ENCODE results near the gene KRTAP10-2.

Gene KRTAP10-2

DNA sequence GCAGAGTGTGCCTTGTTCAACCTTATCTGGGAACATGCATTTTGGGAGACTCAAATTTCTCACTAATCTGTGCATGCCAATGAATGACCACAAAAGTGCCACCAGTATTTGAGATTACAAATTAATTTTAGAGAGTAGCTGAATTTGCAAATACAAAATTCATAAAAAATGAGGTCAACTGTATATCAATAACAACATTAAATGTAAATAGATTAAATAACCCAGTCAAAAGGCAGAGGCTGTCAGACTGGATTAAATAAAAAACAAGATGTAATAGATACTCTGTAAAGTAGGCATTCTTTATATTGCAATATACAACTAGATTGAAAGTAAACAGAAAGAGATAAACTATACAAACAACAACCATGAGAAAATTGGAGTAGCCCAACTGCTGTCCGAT, 12.8 kb upstream of the KRTAP10-2 start:
- TF ChIP-seq ZBTB7A (IDR thresholded peaks at IDR 0.05; ENCODE audit: low read depth): no peak
- no peak for TF ChIP-seq CREB1 (IDR thresholded peaks at IDR 0.05; ENCODE audit: low read depth)
- TF ChIP-seq TCF12 (IDR thresholded peaks at IDR 0.05; ENCODE audit: low read depth): no peak
- TF ChIP-seq, protein P1, sequence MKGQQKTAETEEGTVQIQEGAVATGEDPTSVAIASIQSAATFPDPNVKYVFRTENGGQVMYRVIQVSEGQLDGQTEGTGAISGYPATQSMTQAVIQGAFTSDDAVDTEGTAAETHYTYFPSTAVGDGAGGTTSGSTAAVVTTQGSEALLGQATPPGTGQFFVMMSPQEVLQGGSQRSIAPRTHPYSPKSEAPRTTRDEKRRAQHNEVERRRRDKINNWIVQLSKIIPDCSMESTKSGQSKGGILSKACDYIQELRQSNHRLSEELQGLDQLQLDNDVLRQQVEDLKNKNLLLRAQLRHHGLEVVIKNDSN (IDR thresholded peaks at IDR 0.05): no peak
- no peak for TF ChIP-seq FOXM1 (IDR thresholded peaks at IDR 0.05; ENCODE audit: borderline replicate concordance, low read depth)
- no peak for TF ChIP-seq EP300 (IDR thresholded peaks at IDR 0.05; ENCODE audit: borderline replicate concordance)
- TF ChIP-seq, protein P2, sequence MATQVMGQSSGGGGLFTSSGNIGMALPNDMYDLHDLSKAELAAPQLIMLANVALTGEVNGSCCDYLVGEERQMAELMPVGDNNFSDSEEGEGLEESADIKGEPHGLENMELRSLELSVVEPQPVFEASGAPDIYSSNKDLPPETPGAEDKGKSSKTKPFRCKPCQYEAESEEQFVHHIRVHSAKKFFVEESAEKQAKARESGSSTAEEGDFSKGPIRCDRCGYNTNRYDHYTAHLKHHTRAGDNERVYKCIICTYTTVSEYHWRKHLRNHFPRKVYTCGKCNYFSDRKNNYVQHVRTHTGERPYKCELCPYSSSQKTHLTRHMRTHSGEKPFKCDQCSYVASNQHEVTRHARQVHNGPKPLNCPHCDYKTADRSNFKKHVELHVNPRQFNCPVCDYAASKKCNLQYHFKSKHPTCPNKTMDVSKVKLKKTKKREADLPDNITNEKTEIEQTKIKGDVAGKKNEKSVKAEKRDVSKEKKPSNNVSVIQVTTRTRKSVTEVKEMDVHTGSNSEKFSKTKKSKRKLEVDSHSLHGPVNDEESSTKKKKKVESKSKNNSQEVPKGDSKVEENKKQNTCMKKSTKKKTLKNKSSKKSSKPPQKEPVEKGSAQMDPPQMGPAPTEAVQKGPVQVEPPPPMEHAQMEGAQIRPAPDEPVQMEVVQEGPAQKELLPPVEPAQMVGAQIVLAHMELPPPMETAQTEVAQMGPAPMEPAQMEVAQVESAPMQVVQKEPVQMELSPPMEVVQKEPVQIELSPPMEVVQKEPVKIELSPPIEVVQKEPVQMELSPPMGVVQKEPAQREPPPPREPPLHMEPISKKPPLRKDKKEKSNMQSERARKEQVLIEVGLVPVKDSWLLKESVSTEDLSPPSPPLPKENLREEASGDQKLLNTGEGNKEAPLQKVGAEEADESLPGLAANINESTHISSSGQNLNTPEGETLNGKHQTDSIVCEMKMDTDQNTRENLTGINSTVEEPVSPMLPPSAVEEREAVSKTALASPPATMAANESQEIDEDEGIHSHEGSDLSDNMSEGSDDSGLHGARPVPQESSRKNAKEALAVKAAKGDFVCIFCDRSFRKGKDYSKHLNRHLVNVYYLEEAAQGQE (IDR thresholded peaks at IDR 0.05; ENCODE audit: low read depth): no peak
- TF ChIP-seq CEBPB (IDR thresholded peaks at IDR 0.05): no peak
- TF ChIP-seq YY1 (IDR thresholded peaks at IDR 0.05; ENCODE audit: low read depth): no peak
- TF ChIP-seq, protein P3, sequence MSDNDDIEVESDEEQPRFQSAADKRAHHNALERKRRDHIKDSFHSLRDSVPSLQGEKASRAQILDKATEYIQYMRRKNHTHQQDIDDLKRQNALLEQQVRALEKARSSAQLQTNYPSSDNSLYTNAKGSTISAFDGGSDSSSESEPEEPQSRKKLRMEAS (IDR thresholded peaks at IDR 0.05): no peak
- TF ChIP-seq RAD21 (IDR thresholded peaks at IDR 0.05; ENCODE audit: low read depth): no peak
- no peak for TF ChIP-seq NFIC (IDR thresholded peaks at IDR 0.05)
- TF ChIP-seq TEAD4 (IDR thresholded peaks at IDR 0.05): no peak
- TF ChIP-seq TAF1 (IDR thresholded peaks at IDR 0.05; ENCODE audit: low read depth): no peak
- no peak for TF ChIP-seq EGR1 (IDR thresholded peaks at IDR 0.05)

DNA sequence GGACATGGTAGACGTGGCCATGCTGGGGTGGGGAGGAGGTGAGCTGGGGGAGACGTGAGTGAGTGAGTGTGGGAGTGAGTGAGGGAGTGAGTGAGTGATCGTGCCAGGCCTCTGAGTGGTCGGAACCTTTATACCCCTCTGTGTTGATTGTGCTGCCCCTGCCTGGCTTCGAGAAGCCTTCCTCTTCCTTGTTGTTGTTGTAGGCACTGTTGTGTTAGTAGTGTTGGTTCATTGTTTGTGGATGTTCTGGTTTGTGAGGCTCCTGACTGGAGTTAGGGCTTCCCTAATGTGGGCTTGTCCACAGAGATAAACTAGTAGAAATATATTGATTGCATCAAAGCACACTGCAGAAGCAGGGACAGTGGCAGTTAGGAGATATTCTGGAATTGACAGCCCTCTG, 7.4 kb upstream of the KRTAP10-2 start, which contains the start of gene KRTAP10-3:
TSS of gene KRTAP10-3 (minus strand) at position 101 of the 400 bp plus-strand sequence. CDS start at position 21, 80 bp downstream.
- TF ChIP-seq, protein P1 (IDR thresholded peaks at IDR 0.05): no peak
- no peak for TF ChIP-seq TCF12 (IDR thresholded peaks at IDR 0.05; ENCODE audit: low read depth)
- no peak for TF ChIP-seq YY1 (IDR thresholded peaks at IDR 0.05; ENCODE audit: low read depth)
- TF ChIP-seq EP300 (IDR thresholded peaks at IDR 0.05; ENCODE audit: borderline replicate concordance): no peak
- TF ChIP-seq FOXM1 (IDR thresholded peaks at IDR 0.05; ENCODE audit: borderline replicate concordance, low read depth): no peak
- no peak for TF ChIP-seq RAD21 (IDR thresholded peaks at IDR 0.05; ENCODE audit: low read depth)

DNA sequence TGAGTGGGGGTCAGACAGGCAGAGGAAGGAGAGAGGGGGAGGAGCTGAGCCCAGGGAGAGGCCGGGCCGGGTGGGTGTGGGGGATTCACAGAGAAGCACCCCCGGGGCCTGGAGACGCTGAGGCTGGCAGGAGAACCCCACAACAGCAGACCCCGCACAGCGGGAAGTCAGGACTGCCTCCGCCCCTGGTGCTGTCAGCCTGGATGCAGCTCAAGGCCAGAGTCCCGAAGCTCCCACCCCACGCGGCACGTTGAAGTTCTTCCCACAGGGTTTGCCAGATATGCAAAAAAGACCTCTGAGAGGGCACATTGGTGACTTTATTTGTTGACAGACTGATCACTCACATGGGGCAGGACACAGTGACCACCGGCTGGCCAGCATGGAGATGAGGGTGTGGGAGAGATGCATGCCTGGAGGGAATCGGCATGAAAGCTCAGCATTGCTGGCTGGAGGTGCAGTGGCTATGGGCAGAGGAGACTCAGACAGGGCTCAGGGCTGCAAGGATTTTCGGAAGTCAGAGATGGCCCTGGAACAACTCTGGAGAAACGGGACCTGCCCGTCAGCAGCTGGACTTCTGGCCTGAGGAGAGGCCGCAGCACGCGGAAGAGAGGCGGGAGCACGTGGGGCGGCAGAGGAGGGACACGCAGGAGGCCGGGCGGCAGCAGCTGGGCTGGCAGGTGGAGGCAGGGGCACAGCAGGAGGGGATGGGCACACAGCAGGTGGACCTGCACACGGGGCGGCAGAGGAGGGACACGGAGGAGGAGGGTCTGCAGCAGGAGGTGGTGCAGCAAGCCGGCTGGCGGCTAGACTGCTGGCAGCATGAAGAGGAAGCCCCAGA, 6.4 kb upstream of the KRTAP10-2 start:
- TF ChIP-seq, protein P3 (IDR thresholded peaks at IDR 0.05): peak; percentile 77
- no peak for TF ChIP-seq TEAD4 (IDR thresholded peaks at IDR 0.05)

DNA sequence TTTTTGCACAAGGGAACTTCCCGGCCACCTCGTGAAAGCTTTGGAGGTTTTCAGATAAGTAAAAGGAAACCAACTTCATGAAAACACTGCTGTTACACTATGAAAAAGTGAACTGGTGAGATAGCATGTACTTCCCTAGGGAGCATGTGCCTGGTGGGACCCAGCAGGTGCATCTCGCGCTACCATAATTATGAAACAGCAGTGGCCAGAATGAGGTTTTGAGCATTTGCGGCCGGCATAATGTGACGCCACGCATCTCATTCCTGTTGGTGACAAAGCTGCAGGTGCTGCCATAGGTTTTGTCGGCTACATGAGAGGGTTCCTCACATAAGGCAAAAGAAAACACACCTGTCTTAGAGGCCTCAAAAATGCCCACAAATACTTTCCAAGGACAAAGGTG, 5.6 kb upstream of the KRTAP10-2 start:
- TF ChIP-seq, protein P1 (IDR thresholded peaks at IDR 0.05): no peak

DNA sequence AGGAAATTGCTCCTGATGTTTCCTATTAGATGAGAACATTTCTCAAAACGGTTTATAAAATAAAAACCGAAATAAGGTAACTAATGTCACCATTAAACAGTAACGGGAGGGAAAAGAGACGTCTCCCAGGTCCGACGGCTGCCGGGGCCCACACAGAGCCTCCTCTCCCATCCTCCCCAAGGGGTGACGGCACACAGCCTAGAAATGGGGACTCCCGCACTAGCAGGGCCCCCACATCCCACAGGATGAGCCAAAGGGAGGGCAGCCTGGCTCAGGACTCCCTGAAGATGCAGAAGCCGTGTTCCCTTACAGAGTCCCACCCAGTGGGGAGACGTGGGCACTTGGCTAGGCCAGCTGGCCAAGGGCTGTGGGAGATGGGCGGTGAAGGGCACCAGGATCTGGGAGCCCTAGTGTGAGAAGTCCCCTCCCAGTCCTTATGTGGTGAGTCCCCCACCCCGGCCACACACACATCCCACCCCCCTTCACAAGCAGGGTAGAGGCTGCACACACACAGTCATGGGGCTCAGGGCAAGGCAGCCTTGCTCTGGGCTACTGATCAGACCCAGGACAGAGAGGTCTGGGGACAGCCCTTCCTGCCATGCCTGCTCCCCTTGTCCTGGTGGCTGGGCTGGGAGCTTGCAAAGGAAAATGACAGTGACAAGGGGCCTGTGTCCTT, 4.0 kb upstream of the KRTAP10-2 start:
- TF ChIP-seq TAF1 (IDR thresholded peaks at IDR 0.05; ENCODE audit: low read depth) (no peak), EGR1 (IDR thresholded peaks at IDR 0.05) (no peak), TEAD4 (IDR thresholded peaks at IDR 0.05) (no peak), RAD21 (IDR thresholded peaks at IDR 0.05; ENCODE audit: low read depth) (no peak), CEBPB (IDR thresholded peaks at IDR 0.05) (no peak), EP300 (IDR thresholded peaks at IDR 0.05; ENCODE audit: borderline replicate concordance) (no peak)
- TF ChIP-seq, protein P3 (IDR thresholded peaks at IDR 0.05): no peak

DNA sequence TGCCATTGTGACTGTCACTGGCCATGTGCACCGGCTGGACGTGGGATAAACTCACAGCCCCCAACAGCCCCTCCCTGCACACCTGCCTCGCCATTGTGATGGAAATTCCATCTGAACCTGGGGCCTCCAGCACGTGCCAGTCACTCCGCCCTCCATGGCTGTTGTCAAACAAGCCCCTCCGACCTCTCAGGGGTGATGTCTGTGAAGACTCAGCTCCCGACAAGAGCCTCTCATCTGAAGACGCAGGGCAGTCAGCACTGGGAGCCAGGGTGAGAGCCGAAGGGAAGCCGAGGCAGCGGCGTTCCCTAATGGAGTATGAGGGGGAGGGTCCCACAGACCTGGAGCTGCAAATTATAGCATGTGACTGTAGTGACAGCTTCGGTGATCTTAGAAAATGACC, 1.4 kb upstream of the KRTAP10-2 start:
- no peak for TF ChIP-seq RAD21 (IDR thresholded peaks at IDR 0.05; ENCODE audit: low read depth)
- no peak for TF ChIP-seq CREB1 (IDR thresholded peaks at IDR 0.05; ENCODE audit: low read depth)
- TF ChIP-seq TAF1 (IDR thresholded peaks at IDR 0.05; ENCODE audit: low read depth): no peak
- TF ChIP-seq CEBPB (IDR thresholded peaks at IDR 0.05): no peak
- TF ChIP-seq ZBTB7A (IDR thresholded peaks at IDR 0.05; ENCODE audit: low read depth): no peak
- TF ChIP-seq FOXM1 (IDR thresholded peaks at IDR 0.05; ENCODE audit: borderline replicate concordance, low read depth): no peak
- TF ChIP-seq TCF12 (IDR thresholded peaks at IDR 0.05; ENCODE audit: low read depth): no peak

DNA sequence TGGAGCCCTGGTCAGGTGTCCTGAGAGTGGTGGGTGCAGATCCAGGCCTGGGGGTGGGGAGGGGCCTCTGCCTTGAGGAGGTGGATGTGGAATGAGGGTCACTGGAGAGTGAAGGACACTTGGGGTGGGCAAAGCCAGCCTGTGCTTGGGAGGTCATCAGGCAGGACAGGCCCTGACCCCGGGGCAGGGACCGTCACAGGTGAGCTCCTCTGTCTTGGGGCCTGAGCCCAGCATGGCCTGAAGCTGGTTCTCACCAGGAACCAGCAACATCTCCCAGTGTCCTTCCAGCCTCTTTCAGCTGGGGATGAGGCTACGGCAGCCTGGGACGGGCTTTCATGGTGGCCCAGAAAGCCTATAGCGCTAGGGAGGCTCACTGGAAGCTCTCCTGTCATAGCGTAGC, 831 bp upstream of the KRTAP10-2 start:
- TF ChIP-seq EP300 (IDR thresholded peaks at IDR 0.05; ENCODE audit: borderline replicate concordance) (no peak), NFIC (IDR thresholded peaks at IDR 0.05) (no peak), ZBTB7A (IDR thresholded peaks at IDR 0.05; ENCODE audit: low read depth) (no peak), RAD21 (IDR thresholded peaks at IDR 0.05; ENCODE audit: low read depth) (no peak), TCF12 (IDR thresholded peaks at IDR 0.05; ENCODE audit: low read depth) (no peak), CEBPB (IDR thresholded peaks at IDR 0.05) (no peak), TAF1 (IDR thresholded peaks at IDR 0.05; ENCODE audit: low read depth) (no peak), EGR1 (IDR thresholded peaks at IDR 0.05) (no peak), YY1 (IDR thresholded peaks at IDR 0.05; ENCODE audit: low read depth) (no peak)
- TF ChIP-seq, protein P1 (IDR thresholded peaks at IDR 0.05): no peak
- TF ChIP-seq, protein P2 (IDR thresholded peaks at IDR 0.05; ENCODE audit: low read depth): no peak

All from Ishikawa (cell line).